CD4-positive, alpha-beta T cell (primary cell): ENCODE results near the gene PRSS50. TPM values are rescaled to one million over a fixed set of nuclear protein-coding genes. Genes with fewer than 3 reads are reported as not detected.

Source experiments
- ATAC-seq: fragments of 200-7000 bp; cut with Tn5 transposase; one replicate; pipeline ENCODE4 v1.10.0; 2022; ENCODE audit warnings: mild to moderate bottlenecking; ENCODE audit not compliant: poor library complexity
- CTCF ChIA-PET: fragments of 350-600 bp; sonication (Branson Sonifier 250); formaldehyde crosslinking; loops from one replicate; lab custom pipeline; 2021; ENCODE audit warnings: antibody characterized with exemption, inconsistent platforms; lab: Charles Lee
- POLR2A ChIA-PET: fragments of 350-600 bp; sonication (Branson Sonifier 250); formaldehyde crosslinking; loops from one replicate; lab custom pipeline; 2021; ENCODE audit warnings: antibody characterized with exemption, inconsistent platforms; lab: Charles Lee
- DNase-seq, 14 experiments: peaks; one replicate each; pipeline ENCODE4 v3.0.0-alpha.2; 2013 to 2020; ENCODE audit warnings: mixed read lengths in 2 of 14
- H3K27ac ChIP-seq, 2 donors: one replicate each; pipeline versions ENCODE4 v1.5.1 to v1.7.0; 2013; ENCODE audit warnings: low read length in 2 of 2, low read depth in 1 of 2, mild to moderate bottlenecking in 1 of 2
- H3K27me3 ChIP-seq, 2 experiments: 1 replicate in 1 of 2; 2 replicates in 1 of 2; pipeline versions ENCODE4 v1.6.1 to v1.7.0; 2013; ENCODE audit warnings: low read length in 2 of 2, control low read depth in 1 of 2, mild to moderate bottlenecking in 1 of 2, moderate library complexity in 1 of 2; ENCODE audit not compliant: insufficient read depth in 2 of 2, control insufficient read depth in 1 of 2
- H3K36me3 ChIP-seq: one replicate; pipeline ENCODE4 v1.6.1; 2013; ENCODE audit warnings: low read length, control low read depth; ENCODE audit not compliant: insufficient read depth
- H3K4me1 ChIP-seq: one replicate; pipeline ENCODE4 v1.6.1; 2013; ENCODE audit warnings: low read length, control low read depth; ENCODE audit not compliant: insufficient read depth
- H3K4me3 ChIP-seq: one replicate; pipeline ENCODE4 v1.5.1; 2013; ENCODE audit warnings: mild to moderate bottlenecking, low read length, moderate library complexity
- H3K9me3 ChIP-seq, 2 experiments: 1 replicate in 1 of 2; 2 replicates in 1 of 2; pipeline versions ENCODE4 v1.6.1 to v1.7.0; 2013; ENCODE audit warnings: low read length in 2 of 2, mild to moderate bottlenecking in 2 of 2, control low read depth in 1 of 2, moderate library complexity in 1 of 2; ENCODE audit not compliant: control insufficient read depth in 1 of 2, insufficient read depth in 1 of 2
- H3K27ac Mint-ChIP-seq: one replicate; pipeline ENCODE4 v1.8.0; 2020; ENCODE audit warnings: mixed read lengths
- H3K27me3 Mint-ChIP-seq: one replicate; pipeline ENCODE4 v1.8.0; 2021; ENCODE audit warnings: mixed read lengths
- H3K36me3 Mint-ChIP-seq: one replicate; pipeline ENCODE4 v1.8.0; 2021; ENCODE audit warnings: low read depth, mixed read lengths
- H3K4me1 Mint-ChIP-seq: one replicate; pipeline ENCODE4 v1.8.0; 2021; ENCODE audit warnings: low read depth, mixed read lengths
- H3K4me3 Mint-ChIP-seq: one replicate; pipeline ENCODE4 v1.8.0; 2020; ENCODE audit warnings: mild to moderate bottlenecking, mixed read lengths
- H3K9me3 Mint-ChIP-seq: one replicate; pipeline ENCODE4 v1.8.0; 2020; ENCODE audit warnings: mixed read lengths
- CTCF ChIP-seq: fragments of 200-600 bp; IDR thresholded peaks from one replicate; pipeline ENCODE4 v1.8.0; 2022; ENCODE audit warnings: antibody characterized with exemption, mild to moderate bottlenecking
- intact Hi-C, 2 experiments: fragments of 100-400 bp; cut with DNase I in 1 of 2; cut with micrococcal nuclease in 1 of 2; formaldehyde crosslinking; loops; one replicate each; pipeline versions ENCODE4 v1.15.1 to v1.9.0; 2023 to 2025; cut with DNase I, micrococcal nuclease
- total RNA-seq, 174 experiments: library from RNA in 2 of 174; stranded (reverse) in 2 of 174; gene quantifications; one replicate each; pipeline ENCODE4 v1.2.3 and lab custom pipeline; 2021 to 2026

The PRSS50 gene
- total RNA-seq, 2 experiments from 2014 or later, result not detected

DNA sequence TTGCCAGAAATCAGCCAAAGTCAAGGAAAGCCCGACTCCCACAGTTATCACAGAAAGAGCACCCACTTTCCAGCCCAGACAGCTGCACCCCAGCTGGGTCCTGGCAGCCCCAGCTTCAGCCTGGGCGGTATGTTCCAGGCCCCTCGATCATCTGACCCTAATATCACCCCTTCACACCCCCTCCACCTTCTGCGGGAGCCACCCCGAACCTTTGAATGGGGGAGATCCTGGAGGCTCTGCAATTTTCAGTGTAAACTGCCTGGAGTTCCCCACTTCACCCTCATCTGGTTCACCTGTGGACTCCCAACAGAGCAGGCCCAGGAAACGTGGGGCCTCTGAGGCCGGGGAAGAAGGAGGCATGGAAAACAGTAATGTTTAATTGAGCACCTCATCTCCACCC, 5.9 kb downstream of the PRSS50 start:
- ChIA-PET POLR2A (no interaction called here), CTCF (no interaction called here)
- no peak overlapping the region for H3K27ac ChIP-seq
- no peak for ATAC-seq
- Mint-ChIP-seq H3K9me3 (no peaks in the 10 kb centered on the region), H3K27ac (no peak overlapping the region), H3K27me3 (no peaks in the 10 kb centered on the region), H3K4me1 (no peaks in the 10 kb centered on the region), H3K36me3 (peaks cover 5% of the 10 kb centered on the region), H3K4me3 (no peak overlapping the region)
- TF ChIP-seq CTCF, result no peak
- intact Hi-C loops, result no loop called here
- H3K9me3 ChIP-seq, result no peaks in the 10 kb centered on the region
- H3K36me3 ChIP-seq, result no peaks in the 10 kb centered on the region
- no peaks in the 10 kb centered on the region for H3K27me3 ChIP-seq
- H3K4me3 ChIP-seq, result no peak overlapping the region
- no peak for DNase-seq
- H3K4me1 ChIP-seq, result no peaks in the 10 kb centered on the region

GRCh38 chr3:46711305-46711704, 6.4 kb downstream of the PRSS50 start:
- H3K4me1 ChIP-seq, result no peaks in the 10 kb centered on the region
- Mint-ChIP-seq H3K4me3 (no peak overlapping the region), H3K36me3 (peaks cover 5% of the 10 kb centered on the region), H3K27me3 (no peaks in the 10 kb centered on the region), H3K9me3 (no peaks in the 10 kb centered on the region), H3K4me1 (no peaks in the 10 kb centered on the region), H3K27ac (no peak overlapping the region)
- no peak overlapping the region for H3K27ac ChIP-seq
- H3K9me3 ChIP-seq, result no peaks in the 10 kb centered on the region
- no peaks in the 10 kb centered on the region for H3K36me3 ChIP-seq
- ATAC-seq (no peak), DNase-seq (peak in 1 of 14 experiments; percentile 19)
- no peaks in the 10 kb centered on the region for H3K27me3 ChIP-seq
- CTCF ChIA-PET, result no interaction called here
- intact Hi-C loops, result no loop called here
- TF ChIP-seq CTCF, result no peak
- POLR2A ChIA-PET, result no interaction called here
- no peak overlapping the region for H3K4me3 ChIP-seq

DNA sequence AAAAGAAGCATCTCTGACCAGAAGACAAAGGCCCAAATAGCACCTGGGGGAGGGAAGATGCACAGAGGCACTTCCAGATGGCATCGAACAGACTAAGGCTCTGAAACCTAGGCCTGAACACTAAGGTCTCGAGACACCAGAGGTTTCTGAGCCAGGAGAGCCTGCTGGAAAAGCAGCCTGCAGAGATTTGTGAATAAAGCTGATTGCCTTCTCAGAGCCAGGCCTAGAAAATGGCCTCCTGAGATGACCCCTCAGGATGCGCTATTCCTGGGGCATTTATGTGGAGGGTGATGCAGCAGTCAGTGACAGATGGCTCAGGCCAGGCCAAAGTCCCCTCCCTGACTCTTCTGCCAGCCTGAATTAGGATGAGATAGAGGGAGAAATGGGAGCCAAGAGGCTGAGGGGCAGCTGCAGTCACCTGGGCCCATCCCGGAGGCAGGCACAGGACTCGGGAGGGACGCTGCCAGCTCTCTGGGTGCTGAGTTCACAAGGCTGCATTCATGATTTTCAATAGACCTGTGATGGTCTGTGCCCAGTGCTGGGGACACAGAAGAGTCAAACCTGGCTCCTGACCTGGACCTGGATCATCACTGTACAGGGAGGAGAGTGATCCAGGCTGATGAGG, 6.9 kb downstream of the PRSS50 start:
- DNase-seq, result peak in 1 of 14 experiments; percentile 21
- no peaks in the 10 kb centered on the region for H3K9me3 ChIP-seq

More for the DNA sequence above, 6.9 kb downstream of the PRSS50 start:
- H3K4me1 ChIP-seq, result no peaks in the 10 kb centered on the region
- ChIA-PET POLR2A (interaction anchor here (0.8 kb wide), 1 partner anchor 172 kb away, joined by 3 read pairs; no protein-coding TSS in a partner anchor), CTCF (no interaction called here)
- no peak overlapping the region for H3K27ac Mint-ChIP-seq
- intact Hi-C loops, result no loop called here
- no peak overlapping the region for H3K4me3 ChIP-seq
- no peak overlapping the region for H3K27ac ChIP-seq
- H3K27me3 ChIP-seq, result no peaks in the 10 kb centered on the region
- H3K4me1 Mint-ChIP-seq, result no peaks in the 10 kb centered on the region
- no peak overlapping the region for H3K4me3 Mint-ChIP-seq
- ATAC-seq, result no peak
- no peaks in the 10 kb centered on the region for H3K27me3 Mint-ChIP-seq
- peaks cover 5% of the 10 kb centered on the region for H3K36me3 Mint-ChIP-seq
- no peak for TF ChIP-seq CTCF
- no peaks in the 10 kb centered on the region for H3K36me3 ChIP-seq
- H3K9me3 Mint-ChIP-seq, result no peaks in the 10 kb centered on the region
